GM23338 (cell line): ENCODE results near the gene KCNMA1. TPM values are rescaled to one million over a fixed set of nuclear protein-coding genes. Genes with fewer than 3 reads are reported as not detected.

Experiments
- ATAC-seq: fragments of 200-7000 bp; cut with Tn5 transposase; 3 replicates; pipeline ENCODE4 v1.9.1; 2020
- DNase-seq: peaks from one replicate; pipeline ENCODE4 v3.0.0-alpha.2; 2015; ENCODE audit warnings: low spot score
- H2AFZ ChIP-seq: fragments of 200-600 bp; sonication (generic); 2 replicates; pipeline ENCODE4 v1.8.0; 2016; ENCODE audit warnings: antibody characterized with exemption, mild to moderate bottlenecking, moderate library complexity
- H3F3A ChIP-seq: fragments of 200-600 bp; sonication (generic); replicated peaks from 2 replicates; pipeline ENCODE4 v1.8.0; 2017; ENCODE audit warnings: antibody characterized with exemption, mixed run types, low read depth
- H3K27ac ChIP-seq: fragments of 200-600 bp; sonication (generic); 2 replicates; pipeline ENCODE4 v1.6.1; 2016; ENCODE audit warnings: low read depth
- H3K27me3 ChIP-seq: fragments of 200-600 bp; sonication (generic); 2 replicates; pipeline ENCODE4 v1.8.0; 2016; ENCODE audit warnings: mild to moderate bottlenecking, mixed run types, moderate library complexity; ENCODE audit not compliant: insufficient read depth
- H3K36me3 ChIP-seq: fragments of 200-600 bp; sonication (generic); 2 replicates; pipeline ENCODE4 v1.8.0; 2016; ENCODE audit warnings: mild to moderate bottlenecking; ENCODE audit not compliant: insufficient read depth
- H3K4me1 ChIP-seq: fragments of 200-600 bp; sonication (generic); 2 replicates; pipeline ENCODE4 v1.8.0; 2016; ENCODE audit warnings: mild to moderate bottlenecking, moderate library complexity; ENCODE audit not compliant: insufficient read depth
- H3K4me2 ChIP-seq: fragments of 200-600 bp; sonication (generic); 2 replicates; pipeline ENCODE4 v1.7.1; 2017; ENCODE audit warnings: mixed run types
- H3K4me3 ChIP-seq: fragments of 200-600 bp; sonication (generic); 2 replicates; pipeline ENCODE4 v1.6.1; 2016; ENCODE audit warnings: mixed run types
- H3K79me2 ChIP-seq: fragments of 200-600 bp; sonication (generic); replicated peaks from 2 replicates; pipeline ENCODE4 v1.8.0; 2017; ENCODE audit warnings: mild to moderate bottlenecking; ENCODE audit not compliant: insufficient read depth
- H3K9me2 ChIP-seq: fragments of 200-600 bp; sonication (generic); 2 replicates; pipeline ENCODE4 v1.8.0; 2017; ENCODE audit not compliant: insufficient read depth
- H4K20me1 ChIP-seq: fragments of 200-600 bp; sonication (generic); replicated peaks from 2 replicates; pipeline ENCODE4 v1.8.0; 2017; ENCODE audit warnings: mild to moderate bottlenecking; ENCODE audit not compliant: insufficient read depth
- H3K27ac Mint-ChIP-seq: 2 replicates; pipeline ENCODE4 v1.8.0; 2020; ENCODE audit warnings: inconsistent platforms, mild to moderate bottlenecking, moderate library complexity, mixed read lengths
- H3K27me3 Mint-ChIP-seq: 3 replicates; pipeline ENCODE4 v1.8.0; 2022; ENCODE audit warnings: low read depth, mild to moderate bottlenecking, moderate library complexity, mixed read lengths, inconsistent platforms; ENCODE audit not compliant: insufficient read depth, poor library complexity
- H3K36me3 Mint-ChIP-seq: 3 replicates; pipeline ENCODE4 v1.8.0; 2021; ENCODE audit warnings: low read depth, mild to moderate bottlenecking, inconsistent platforms, moderate library complexity, mixed read lengths
- H3K4me1 Mint-ChIP-seq: 3 replicates; pipeline ENCODE4 v1.8.0; 2020; ENCODE audit warnings: mild to moderate bottlenecking, inconsistent platforms, mixed read lengths
- H3K4me3 Mint-ChIP-seq: 3 replicates; pipeline ENCODE4 v1.8.0; 2021; ENCODE audit warnings: moderate library complexity, mild to moderate bottlenecking, inconsistent platforms, mixed read lengths
- H3K9me3 Mint-ChIP-seq: 3 replicates; pipeline ENCODE4 v1.8.0; 2020; ENCODE audit warnings: moderate library complexity, mild to moderate bottlenecking, inconsistent platforms, mixed read lengths
- CTCF ChIP-seq, 2 experiments: fragments of 200-600 bp in 1 of 2; sonication (generic) in 1 of 2; conservative IDR thresholded peaks; 2 replicates each; pipeline versions ENCODE4 v1.5.1 to v1.6.1; 2016 to 2017; ENCODE audit warnings: antibody characterized with exemption in 2 of 2, low read depth in 2 of 2, mild to moderate bottlenecking in 2 of 2, moderate library complexity in 1 of 2
- NANOG ChIP-seq: IDR thresholded peaks from 2 replicates; pipeline ENCODE4 v1.6.1; 2016; ENCODE audit warnings: antibody characterized with exemption, borderline replicate concordance
- ZNF114 ChIP-seq: fragments of 250-450 bp; sonication (Bioruptor Pico); IDR thresholded peaks from 2 replicates; pipeline ENCODE4 v1.5.0; 2020; ENCODE audit warnings: mild to moderate bottlenecking, moderate library complexity
- ZNF462 ChIP-seq: fragments of 250-450 bp; sonication (Bioruptor Pico); IDR thresholded peaks from 2 replicates; pipeline ENCODE4 v1.5.0; 2020; ENCODE audit warnings: mild to moderate bottlenecking, moderate library complexity
- polyA plus RNA-seq: library from polyadenylated mRNA; unstranded; fragments of >200 nt; fragmentation: Nextera tagmentation; extraction: Ambion mirVana; gene quantifications from 2 replicates; pipeline ENCODE4 v1.2.1, GENCODE V29; 2016
- total RNA-seq: library from RNA; depleted of rRNA; stranded (reverse); fragments of >200 nt; shearing (Covaris generic); gene quantifications from 2 replicates; pipeline ENCODE4 v1.2.3, GENCODE V29; 2014

The KCNMA1 gene
- total and polyA plus RNA-seq, 2 experiments from 2014 or later, result 8.2 to 9.0 TPM

GRCh38 chr10:76903387-76903945 is 734.1 kb downstream of the KCNMA1 start (continued):
- TF ChIP-seq ZNF462 (no peak), ZNF114 (no peak)

GRCh38 chr10:76902949-76903348 is 734.7 kb downstream of the KCNMA1 start:
- ATAC-seq (peak; percentile 99), DNase-seq (peak; percentile 82)
- Mint-ChIP-seq H3K4me1 (no peaks in the 10 kb centered on the region), H3K27me3 (no peaks in the 10 kb centered on the region), H3K36me3 (no peaks in the 10 kb centered on the region), H3K27ac (no peak overlapping the region), H3K9me3 (no peaks in the 10 kb centered on the region), H3K4me3 (no peak overlapping the region)
- Histone ChIP-seq H3F3A (no peaks in the 10 kb centered on the region), H3K27me3 (no peaks in the 10 kb centered on the region), H3K4me2 (no peak overlapping the region), H3K79me2 (no peaks in the 10 kb centered on the region), H4K20me1 (no peaks in the 10 kb centered on the region), H3K4me1 (no peaks in the 10 kb centered on the region), H3K36me3 (no peaks in the 10 kb centered on the region), H3K9me2 (no peaks in the 10 kb centered on the region), H3K27ac (no peak overlapping the region), H2AFZ (no peak overlapping the region), H3K4me3 (no peak overlapping the region)
- TF ChIP-seq NANOG, result no peak
- peak; percentile 64 to 82 for TF ChIP-seq CTCF (conservative IDR thresholded peaks at IDR 0.05; ENCODE audit: low read depth in 2 of 2)
